Measurements from ENCODE around the gene RHOV.

RHOV gene, protein sequence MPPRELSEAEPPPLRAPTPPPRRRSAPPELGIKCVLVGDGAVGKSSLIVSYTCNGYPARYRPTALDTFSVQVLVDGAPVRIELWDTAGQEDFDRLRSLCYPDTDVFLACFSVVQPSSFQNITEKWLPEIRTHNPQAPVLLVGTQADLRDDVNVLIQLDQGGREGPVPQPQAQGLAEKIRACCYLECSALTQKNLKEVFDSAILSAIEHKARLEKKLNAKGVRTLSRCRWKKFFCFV

DNA sequence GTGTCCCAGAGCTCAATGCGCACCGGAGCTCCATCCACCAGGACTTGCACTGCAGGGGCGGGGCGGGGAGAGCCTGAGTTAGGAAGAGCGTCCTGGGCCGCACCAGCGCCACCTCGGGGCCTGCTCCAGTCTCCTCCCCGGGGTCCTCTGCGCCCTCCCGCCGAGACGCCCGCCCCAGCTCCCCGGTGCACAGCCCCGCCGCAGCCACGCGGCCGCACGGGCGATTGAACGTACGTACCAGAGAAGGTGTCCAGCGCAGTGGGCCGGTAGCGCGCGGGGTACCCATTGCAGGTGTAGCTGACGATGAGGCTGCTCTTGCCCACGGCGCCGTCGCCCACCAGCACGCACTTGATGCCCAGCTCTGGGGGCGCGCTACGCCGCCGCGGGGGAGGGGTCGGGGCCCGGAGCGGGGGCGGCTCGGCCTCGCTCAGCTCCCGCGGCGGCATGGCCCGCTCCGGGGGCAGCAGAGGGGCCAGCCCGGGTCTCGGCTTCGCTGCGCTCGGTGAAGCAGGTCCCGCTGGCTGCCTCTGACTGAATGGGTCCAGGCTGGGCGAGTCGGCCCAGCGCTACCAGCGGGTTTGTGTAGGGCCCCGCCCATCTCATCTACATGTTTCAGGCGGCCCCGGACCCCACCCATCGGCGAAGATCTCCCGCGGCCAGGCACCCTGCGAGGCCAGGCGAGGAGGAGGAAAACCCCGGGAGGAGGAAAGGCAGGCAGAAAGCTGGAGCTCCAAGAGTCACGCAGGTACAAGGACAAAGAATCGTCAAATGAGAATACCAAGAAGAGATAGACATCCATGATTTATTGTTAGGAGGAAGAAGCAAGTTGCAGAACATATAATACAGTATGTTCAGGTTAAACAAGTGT, at the start of gene RHOV:
Gene RHOV (minus strand): TSS at position 541 of the 868 bp plus-strand sequence. CDS start 95 bp downstream, at position 446.
- peak; percentile 47 for DNase-seq (ENCODE audit: low spot score)

DNA sequence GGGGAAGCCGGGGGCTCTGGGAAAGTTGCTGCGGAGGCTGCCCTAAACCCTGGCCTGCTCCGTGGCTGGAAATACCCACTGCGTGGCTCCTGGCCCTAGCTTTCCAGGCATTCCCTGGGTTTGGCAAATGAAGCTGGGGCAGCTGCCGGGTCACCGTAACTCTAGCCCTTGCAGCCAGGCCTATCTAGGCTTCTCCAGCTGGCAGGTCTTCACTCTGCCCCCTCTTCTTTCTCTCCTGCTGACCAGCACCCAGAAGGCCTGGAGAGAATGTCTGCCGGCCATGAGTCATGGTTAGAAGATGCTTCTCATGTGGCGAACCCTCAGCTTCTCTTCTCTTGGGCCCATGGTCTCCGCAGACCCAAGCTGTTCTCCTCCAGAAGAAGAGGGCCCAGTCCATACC, 49.5 kb upstream of the RHOV start:
- DNase-seq (ENCODE audit: low spot score) = no peak

DNA sequence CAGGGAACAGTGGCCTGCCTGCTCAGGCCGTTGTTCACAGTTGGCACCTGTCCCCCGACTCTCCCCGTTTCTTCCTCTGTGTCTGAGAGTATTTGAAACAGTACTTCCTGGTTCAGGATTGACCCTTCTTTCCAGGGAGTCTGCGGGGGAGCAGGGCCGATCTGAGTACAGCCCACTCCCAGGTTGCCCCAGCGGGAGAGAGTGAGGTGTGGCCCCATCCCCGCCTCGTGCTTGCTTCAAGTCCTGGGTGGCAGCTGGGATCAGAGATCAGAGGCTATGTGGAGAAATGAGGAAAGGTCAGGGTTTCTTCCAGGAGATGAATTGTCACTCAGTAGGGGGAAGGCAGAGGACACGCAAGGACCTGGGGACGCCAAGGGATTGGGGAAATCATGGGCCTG, 48.6 kb upstream of the RHOV start:
- DNase-seq (ENCODE audit: low spot score) = no peak

DNA sequence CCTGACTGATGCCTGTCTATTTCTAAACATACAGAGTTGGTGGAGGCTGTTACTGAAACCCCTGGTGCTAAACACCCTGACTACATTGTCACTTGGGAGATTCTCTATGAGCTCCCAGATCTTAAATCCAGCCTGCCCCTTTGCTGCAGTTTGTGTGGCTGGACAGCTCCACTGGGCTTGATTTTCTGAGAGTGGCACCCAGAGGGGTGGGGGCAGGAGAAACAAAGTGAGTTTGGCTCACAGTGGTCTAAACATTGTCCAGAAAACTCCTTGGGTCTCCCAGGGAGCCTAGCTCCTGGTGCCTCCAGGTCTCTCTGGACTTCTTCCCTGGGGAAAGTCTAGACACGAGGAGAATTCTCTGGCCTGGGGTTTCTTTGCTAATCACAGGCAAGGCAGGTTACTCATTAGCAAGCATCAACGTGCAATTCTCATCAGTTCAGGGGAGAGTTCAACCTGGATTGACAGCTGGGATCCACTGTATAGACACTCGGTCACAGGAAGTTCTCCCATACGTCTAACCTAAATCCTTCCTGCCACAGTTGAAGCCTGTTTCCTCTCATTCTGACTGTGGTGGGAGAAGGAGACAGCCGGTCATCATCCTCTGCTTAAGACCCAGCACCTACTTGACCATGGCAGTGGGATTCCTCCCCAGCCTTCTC, 48.0 kb upstream of the RHOV start:
- DNase-seq (ENCODE audit: low spot score) = no peak

DNA sequence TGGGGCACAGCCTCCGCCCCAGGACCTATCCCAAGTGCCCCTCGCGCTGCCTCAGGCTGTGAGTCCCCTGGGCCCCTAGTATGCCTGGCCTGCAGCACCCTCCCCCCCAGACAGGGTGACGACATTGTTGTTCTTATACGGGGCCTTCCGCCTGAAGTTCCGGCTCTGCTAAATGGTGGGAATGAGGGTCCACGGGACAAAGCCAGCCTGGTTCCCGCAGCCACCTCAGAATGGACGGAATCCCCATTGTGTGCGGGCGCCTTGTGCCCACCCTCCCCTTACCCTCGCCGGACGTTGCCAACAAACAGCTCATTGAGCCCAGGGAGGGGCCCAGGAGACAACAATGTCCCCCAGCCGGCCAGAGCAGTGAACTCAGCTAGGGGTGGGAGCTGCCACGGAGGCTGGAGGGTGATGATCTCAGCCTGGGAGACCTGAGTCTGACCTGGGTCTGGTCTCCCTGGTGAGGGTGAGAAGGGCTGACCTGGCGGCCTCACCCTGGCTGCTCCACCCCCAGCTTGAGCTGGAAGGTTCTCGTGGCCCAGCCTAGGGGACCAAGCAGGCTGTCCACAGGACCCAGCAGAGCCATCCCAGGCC, 44.9 kb upstream of the RHOV start:
- DNase-seq (ENCODE audit: low spot score) = no peak

DNA sequence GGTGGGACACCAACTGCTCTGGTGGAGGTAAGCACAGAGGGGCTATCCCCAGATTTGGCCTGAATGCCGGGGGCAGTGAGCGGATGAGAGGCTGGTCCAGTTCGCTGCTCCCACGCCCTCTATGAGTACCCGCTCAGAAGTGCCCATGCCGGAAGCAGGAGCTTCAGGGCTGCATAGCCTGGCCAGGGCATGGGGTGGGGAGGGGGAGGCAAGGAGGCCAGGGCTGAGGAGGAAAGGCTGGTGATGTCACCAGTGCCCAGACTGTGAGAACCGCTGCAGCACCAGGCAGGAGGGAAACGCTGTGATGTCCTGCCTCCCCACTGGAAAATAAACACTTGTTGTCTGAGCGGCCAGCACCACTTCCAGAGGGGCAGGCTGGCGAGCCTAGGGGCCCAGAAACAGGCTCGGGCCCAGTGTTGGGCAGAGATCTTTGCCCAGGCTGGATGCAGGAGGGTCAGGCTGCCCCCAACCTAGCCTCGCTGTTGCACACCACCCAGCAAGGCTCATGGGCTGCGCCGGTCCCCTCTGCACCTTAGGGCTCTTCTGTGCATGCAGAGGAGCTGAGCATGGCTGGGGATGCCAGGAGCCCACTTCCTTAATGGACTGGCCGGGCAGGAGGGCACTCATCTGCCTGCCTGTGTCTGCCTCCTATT, 44.2 kb upstream of the RHOV start:
- no peak for DNase-seq (ENCODE audit: low spot score)

DNA sequence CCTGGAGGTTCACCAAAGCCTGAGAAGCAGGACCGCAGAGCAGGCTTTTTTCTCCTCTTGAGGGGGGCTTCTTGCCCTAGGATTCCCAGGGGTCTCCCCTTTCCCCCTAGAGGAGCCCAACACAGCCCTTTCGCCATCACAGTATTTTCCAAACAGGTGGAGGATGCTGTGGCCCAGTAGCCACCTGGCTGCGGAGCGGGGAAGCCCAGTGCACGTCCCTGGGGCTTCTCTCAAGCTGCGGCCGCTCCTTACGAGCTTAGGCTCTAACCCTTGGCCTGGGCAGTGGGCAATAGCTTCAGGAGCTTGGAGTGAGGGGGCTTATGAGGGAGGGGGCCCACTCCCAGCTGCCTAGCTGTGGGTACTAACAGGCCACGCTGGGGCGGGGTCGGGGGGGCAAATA, 43.6 kb upstream of the RHOV start:
- DNase-seq (ENCODE audit: low spot score) = no peak

DNA sequence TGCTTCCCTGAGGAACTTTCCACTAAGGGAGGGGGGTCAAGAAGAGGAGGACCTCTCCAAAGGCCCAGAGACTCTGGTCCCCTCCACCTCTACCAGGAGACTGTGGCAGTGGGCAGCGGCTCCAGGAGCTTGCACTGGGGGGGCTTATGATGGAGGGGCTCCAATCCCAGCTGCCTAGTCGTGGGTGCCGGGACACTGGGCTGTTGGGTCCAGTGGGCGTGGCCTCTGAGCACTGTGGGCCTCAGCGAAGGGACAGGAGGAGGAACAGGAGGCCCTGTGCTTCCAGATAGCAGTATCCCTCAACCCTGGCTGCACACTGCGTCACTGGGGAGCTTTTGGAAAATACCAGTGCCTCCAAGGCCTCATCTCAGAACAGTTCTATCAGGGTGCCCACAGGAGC, 41.6 kb upstream of the RHOV start:
- DNase-seq (ENCODE audit: low spot score) = no peak

DNA sequence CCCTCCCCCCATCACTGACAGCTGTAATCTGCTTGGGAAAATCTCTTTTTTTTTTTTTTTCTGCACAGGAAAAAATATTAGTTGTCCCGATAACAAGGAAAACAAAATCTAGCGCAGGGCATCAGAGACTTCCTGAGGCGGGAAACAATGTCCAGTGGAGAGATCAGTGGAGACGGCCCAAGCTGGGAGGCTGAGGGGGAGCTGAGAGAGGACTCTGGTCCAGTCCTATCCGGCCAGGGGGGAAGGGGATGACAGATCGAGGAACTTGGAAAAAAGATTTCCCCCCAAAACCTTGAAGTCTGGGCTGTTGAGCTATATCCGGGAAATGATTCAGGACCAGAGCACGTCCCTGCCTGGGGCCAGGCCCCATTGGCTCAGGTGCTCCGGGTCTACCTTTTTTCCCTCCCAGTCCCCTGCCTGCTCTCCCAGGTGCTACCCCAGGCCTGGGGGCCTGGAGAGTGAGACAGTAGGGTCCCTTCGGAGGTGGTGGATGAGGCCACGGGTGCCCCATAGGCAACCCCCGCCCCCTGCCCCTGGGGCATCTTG, 41.2 kb upstream of the RHOV start:
- DNase-seq (ENCODE audit: low spot score) = no peak

DNA sequence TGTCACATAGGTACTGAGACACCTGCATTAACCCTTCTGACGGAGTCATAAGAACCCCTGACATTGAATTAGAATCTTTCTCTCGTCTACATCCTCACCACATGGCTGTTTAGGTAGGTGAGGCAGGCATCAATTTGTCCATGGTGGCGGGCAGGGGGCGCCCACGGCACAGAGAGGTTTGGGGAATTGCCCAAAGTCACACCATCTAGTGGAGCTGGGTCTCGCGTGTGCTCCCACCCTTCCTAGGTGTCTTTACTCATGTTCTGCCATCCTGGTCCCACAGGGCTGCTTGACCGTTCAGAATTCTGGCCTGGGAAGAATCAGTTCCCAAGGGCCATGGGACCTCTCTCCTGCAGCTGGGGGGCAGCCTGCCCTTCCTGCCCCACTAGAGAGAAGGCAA, 40.5 kb upstream of the RHOV start:
- no peak for DNase-seq (ENCODE audit: low spot score)

DNA sequence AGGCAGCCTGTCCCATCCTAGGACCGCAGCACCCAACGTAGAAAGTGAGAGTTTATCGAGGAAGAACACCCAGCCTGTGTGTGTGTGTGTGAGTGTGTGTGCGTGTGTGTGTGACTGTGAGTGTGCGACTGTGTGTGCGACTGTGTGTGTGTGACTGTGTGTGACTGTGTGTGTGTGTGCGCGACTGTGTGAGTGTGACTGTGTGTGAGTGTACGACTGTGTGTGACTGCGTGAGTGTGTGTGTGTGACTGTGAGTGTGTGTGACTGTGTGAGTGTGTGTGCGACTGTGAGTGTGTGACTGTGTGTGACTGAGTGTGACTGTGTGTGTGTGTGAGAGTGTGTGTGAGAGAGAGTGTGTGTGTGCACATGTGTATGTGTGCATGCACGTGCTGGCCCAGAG, 40.0 kb upstream of the RHOV start:
- DNase-seq (ENCODE audit: low spot score) = no peak

DNA sequence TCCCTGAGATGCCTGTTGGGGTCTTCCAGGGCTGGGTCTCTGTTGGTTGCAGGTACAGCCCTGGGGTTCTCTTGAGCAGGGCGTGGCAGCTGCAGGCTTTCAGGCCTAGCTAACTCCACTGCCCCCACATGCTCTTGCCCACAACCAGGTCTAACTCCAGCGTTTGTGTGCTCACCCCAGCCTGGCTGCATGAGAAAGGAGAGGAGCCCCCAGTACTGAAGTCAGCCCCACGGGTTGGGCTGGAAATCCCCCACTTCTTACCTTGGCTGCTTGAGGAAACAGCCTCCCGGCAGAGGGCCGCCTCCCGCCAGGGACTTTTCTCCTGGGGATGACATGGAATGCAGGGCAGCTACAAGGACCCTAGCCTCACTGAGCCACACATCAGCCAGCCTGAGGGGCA, 38.4 kb upstream of the RHOV start:
- no peak for DNase-seq (ENCODE audit: low spot score)

DNA sequence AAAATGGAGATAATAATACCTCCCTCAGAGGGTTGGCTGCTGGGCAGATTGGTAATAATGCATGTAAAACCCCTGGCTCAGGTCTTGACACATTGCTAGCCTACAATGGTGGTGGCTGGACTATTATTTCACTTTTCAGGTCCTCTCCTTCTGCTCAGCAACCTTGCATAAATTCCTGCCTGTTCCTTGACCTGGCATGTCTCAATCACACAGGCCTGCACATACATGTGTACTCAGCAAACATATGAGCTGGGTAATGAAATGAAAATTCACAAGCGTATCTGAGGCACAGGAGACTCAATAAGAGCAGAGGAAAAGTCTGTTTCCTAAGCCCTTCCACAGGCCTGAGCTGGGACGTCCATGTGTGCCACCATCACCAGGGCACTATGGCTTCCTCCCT, 37.7 kb upstream of the RHOV start:
- DNase-seq (ENCODE audit: low spot score) = no peak

DNA sequence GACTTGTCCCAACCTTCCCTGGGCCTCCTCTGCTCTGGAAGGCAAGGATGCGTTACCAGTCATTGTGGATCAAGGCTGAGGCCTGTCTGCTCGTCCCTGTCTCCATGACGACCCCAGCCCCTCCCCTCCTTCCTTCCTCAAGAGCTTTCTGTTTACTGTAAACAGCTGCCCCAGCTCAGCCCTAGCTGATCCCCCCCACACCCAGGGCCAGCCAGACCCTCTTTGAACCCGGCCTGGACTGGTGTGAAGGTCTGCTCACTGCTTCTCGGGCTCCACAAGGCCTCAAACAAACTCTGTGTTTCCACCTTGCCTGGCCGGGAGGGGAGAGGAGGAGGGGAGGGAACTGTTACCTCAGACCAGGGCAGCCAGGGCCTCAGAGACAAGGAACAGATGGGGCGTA, 37.1 kb upstream of the RHOV start:
- no peak for DNase-seq (ENCODE audit: low spot score)

DNA sequence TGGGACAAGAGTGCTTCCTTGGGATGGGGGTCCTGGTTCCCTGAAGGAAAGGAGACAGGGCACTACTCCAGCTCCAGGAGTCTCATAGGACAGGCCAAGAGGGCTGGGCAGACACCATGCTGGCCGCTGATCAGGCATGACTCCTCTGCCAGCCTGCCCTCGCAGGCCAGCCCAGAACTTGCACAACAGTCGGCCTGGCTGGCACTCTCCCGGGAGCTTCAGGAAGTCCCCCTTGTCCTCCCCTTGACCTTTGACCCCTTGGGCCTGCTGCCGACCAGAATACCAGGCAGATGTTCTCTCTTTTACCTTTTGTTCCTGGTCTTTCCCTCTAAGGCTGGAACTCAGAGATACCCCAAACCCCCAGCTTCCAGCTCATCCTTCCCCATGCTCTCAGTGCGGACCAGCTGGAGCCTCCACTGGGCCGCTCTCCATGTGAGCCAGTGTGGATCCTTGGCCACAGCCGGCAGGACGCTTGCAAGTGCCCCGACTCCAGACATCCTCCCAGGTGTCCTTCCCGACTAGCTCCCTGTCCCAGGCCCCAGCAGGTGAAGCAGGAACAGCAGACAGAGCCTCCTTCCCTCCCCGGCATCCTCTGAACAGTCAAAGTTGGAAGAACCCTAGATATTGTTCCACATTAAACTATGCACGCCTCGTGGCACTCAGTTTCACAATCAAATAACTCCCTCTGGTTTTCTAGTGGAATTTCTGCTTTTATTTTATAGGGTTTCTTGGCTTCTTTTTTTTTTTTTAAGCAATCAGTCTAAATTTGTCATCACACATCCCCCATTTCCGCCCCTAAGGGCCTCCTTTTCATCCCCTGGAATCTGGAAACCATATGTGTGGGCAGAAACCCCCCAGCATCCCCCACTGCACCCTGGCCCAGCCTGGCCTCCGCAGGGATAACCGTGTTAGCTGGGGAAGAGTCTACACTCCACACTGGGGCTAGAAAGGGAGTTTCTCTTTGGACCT, 35.9 kb upstream of the RHOV start:
- no peak for DNase-seq (ENCODE audit: low spot score)

DNA sequence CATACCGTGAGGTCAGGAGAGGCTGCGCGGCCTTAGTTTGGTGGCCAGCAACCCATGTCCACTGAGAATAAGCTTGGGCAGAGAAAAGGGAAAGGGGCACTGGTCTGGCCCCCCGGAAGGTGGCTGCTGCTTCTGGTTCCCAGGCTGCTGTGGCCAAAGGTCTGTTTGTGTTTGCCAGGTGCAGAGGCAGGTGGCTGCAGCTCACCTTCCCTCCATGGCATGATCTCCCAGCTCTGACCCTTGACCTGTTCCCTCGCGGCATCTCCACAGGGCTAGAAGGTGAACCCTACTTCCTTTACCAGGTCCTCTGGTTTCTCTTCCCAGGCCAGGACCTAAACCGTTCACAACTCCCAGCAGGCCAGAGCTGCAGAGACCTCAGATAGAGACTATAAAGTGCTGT, 34.1 kb upstream of the RHOV start:
- no peak for DNase-seq (ENCODE audit: low spot score)

DNA sequence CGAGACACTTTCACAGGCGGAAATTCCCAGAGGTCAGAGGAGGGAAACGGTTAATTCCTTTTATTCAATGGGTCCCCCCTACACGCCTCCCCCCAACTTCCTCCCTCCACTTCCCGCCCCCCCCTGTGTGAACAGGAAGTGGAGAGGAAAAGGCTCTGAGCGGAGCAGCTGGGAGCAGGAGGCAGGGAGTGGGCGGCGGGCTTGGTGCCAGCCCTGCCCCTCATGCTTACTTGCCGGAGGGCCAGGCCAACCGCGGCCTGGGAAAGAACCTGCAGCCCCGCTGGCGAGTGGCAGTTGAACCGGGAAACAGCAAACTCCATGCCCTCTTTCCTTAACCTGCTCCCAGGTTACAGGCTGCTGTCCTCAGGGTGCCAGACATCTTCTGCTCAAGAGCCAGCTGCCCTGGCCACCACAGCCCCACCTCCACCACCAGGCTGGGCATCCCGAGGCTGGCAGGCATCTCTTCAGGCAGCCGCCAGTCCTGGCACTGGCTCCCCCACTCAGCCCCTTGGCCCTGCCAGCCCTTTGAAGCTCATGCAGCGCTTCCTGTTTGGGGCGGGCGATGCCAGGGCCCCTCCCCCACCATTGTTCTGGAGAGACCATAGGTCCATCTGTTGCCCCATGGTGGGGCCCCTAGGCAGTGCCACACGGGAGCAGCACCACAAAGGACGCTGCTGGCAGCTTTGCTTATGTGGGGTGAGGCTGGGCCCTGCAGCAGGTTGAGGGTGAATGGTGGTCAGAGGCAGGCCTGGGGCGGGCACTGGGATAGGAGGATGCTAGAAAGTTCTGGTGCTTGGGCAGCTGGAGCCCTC, 33.2 kb upstream of the RHOV start:
- DNase-seq (ENCODE audit: low spot score) = no peak

DNA sequence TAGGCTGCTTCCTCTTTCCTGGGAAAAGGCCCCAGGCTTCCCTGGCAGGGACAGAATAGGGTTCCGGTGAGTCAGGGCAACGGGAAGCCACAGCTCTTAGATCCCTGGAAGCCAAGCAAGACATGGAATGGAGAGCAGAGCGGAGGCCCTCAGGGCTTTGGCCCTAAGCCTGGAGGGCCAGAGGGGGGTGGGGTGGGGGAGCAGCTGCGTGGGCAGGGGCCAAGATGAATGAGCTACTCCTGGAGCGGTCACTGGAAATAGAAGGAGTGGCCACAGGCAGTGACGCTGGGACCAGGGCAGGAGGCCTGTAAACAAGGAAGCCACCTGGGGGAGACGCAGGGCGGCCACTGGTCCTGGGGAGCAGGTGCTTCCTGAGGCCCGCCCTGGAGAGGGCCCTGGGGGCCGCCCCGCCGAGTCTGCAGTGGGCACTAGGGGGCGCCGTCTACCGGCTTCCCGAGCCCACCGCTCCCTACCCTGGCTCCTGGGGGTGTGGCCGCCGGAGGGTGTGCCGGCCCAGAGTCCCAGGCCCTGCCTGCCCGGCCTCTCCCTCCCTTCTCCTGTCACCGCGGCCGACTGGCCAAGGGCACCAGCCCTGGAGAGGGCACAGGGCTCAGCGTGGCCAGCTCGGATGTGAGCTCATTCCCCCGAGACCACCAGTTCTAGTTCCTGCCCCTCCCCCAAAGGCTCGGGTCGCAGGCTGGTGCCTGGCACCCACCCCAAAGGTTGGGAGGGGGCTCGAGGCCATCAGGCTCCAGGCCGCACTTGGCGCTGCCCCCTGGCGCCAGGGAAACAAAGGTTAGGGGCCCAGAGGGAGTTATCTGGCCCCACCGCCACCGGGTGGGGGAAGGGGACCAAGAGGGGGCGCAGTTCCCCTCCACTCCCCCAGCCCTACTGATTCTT, 32.3 kb upstream of the RHOV start:
- peak; percentile 78 for DNase-seq (ENCODE audit: low spot score)
